ENCODE data around the gene FPGS.
A peak's percentile ranks its signal among the peaks of the same experiment; 100 is the strongest.
"Not testable (repeated sequence)": the region's sequence is repeated elsewhere in the genome, so short reads cannot be mapped to it uniquely, and the experiment has no call there.

FPGS gene

DNA sequence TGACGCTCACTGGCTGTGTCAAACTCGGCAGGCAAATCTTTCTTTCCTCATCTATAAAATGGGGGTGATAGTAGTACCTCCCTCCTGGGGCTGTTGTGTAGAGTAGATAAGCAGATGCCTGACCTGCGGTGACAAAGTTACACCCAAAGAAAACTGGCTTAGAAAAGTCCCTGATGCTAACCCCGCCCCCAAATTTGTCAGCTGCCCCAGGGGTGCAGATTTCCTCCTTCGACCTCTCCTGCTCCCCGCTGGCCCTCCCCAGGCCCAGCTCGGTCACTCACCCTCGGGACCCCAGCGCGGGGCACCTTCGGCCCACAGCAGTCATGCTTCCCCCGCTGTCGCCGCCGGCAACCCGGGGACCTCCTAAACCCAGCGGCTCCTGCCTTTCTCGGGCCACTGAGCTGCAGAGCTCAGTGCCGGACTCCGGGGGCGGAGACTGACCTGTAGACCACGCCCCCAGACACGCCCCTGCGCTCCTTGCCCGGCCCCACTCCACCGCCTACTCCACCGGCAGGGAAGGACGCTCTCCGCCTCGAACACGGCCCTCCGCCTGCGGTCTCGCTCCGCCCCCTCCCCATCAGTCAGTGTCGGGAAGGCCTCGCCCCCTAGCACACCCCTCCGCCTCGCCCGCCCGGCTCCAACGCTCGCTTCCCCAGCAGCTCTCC, 31.6 kb upstream of the FPGS start:
- DNase-seq (ENCODE audit: low spot score), result peak; percentile 99

GRCh38 chr9:127771570-127772189, 31.0 kb upstream of the FPGS start:
- no peak for DNase-seq (ENCODE audit: low spot score)

- no peak for DNase-seq (ENCODE audit: low spot score)
Observed at GRCh38 chr9:127772603-127773002, 30.1 kb upstream of the FPGS start.

DNA sequence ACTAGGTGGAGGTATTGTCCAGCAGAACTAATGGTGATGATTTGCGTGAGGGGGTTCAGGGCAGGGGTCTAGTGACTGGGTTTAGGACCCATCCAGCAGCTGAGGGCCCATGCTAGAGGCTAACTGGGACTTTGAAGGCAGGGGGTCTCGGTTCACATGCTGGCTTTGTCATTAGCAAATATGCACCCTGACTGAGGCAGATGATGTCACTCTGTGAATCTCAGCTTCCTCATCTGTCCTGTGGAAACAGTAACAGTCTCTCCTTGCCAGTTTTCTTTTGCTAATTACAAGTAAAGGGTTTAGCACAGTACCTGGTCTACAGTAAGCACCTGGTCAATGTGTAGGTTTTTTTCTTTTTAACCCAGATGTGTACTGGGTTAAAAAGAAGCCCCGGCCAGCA, 29.4 kb upstream of the FPGS start:
- no peak for DNase-seq (ENCODE audit: low spot score)

GRCh38 chr9:127773981-127774380, 28.7 kb upstream of the FPGS start:
- DNase-seq (ENCODE audit: low spot score), result no peak

GRCh38 chr9:127776195-127776923, 26.3 kb upstream of the FPGS start:
- no peak for DNase-seq (ENCODE audit: low spot score)

- DNase-seq (ENCODE audit: low spot score), result no peak
Observed at GRCh38 chr9:127776924-127777289, 25.8 kb upstream of the FPGS start.

- no peak for DNase-seq (ENCODE audit: low spot score)
Observed at GRCh38 chr9:127777368-127777980, 25.2 kb upstream of the FPGS start.

GRCh38 chr9:127778280-127779135, 24.2 kb upstream of the FPGS start, which contains the start of gene SH2D3C:
SH2D3C (minus strand) TSS chr9:127778666; CDS start chr9:127778627, 39 bp downstream.
- no peak for DNase-seq (ENCODE audit: low spot score)

- DNase-seq (ENCODE audit: low spot score), result no peak
Observed at GRCh38 chr9:127779136-127779981, 23.3 kb upstream of the FPGS start.

- no peak for DNase-seq (ENCODE audit: low spot score)
Observed at GRCh38 chr9:127780126-127780885, 22.4 kb upstream of the FPGS start.

GRCh38 chr9:127780909-127781308, 21.8 kb upstream of the FPGS start:
- DNase-seq (ENCODE audit: low spot score), result not testable (repeated sequence)

- DNase-seq (ENCODE audit: low spot score), result no peak
Observed at GRCh38 chr9:127781806-127782205, 20.9 kb upstream of the FPGS start.

- peak; percentile 97 for DNase-seq (ENCODE audit: low spot score)
Observed at GRCh38 chr9:127783111-127784008, 19.3 kb upstream of the FPGS start.

DNA sequence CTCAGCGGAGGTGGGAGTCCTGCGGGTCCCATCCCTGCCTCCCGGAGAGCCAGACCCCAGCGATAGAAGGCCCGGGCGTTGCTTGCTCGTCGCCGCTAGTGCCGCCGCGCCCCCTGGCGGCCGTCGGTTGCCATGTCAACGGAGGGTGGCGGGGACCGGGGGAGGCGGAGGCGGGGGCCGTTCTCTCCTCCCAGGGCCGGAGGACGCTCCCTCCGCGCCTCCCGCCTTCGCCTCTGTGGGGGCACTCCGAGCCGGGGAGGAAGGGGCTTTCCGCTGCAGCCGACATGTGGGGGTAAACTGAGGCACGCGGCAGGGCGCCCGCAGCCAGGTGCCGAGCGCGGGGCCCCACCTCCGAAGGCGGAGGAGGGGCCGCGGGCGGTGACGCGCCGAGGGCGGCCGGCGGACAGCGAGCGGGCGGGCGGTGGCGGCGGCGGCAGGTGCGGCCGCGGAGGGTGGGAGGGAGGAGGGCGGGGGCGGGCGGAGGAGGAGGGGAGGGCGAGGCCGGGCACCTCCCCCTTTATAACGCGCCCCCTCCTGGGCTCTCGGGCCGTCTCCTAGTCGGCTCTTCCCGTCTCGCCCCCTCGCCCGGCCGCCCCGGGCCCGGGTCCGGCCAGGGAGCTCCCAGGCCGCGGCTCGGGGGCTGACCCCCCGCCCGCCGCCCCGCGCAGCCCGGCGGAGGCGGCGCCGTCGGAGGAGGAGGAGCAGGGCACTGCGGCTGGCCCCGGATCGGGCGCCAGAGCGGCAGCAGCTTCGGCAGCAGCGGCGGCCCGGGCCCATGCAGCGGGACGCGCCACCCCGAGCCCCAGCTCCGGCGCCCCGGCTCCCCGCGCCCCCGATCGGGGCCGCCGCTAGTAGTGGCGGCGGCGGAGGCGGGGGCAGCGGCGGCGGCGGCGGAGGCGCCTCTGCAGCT, 17.4 kb upstream of the FPGS start:
- DNase-seq (ENCODE audit: low spot score), result peak; percentile 80

DNA sequence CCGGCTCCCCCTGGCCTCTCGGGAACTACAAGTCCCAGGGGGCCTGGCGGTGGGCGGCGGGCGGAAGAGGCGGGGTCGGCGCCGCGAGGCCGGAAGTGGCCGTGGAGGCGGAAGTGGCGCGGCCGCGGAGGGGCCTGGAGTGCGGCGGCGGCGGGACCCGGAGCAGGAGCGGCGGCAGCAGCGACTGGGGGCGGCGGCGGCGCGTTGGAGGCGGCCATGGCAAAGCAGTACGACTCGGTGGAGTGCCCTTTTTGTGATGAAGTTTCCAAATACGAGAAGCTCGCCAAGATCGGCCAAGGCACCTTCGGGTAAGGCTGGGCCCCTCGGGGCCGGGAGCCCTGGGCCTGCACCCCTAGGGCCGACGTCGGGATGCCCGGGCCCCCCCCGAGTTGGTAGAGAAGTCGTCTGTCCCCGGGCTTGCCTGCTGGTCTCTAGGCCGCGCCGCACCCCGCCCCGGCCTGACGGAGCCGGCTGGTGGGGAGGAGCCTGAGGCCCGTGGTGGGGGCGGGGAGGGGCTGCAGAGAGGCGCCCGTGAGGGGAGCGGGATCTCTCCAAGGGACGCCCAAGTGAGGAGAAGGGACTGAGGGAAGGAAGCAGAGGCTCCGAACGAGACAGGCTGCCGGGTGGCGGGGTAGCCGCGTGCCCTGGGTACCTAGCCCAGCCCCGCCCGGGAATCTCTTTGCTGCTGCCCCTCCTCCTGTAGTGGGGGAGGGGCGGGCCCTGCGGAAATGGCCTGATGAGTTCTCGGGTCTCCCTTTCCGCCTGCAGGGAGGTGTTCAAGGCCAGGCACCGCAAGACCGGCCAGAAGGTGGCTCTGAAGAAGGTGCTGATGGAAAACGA, 16.5 kb upstream of the FPGS start, which contains the start of gene CDK9:
CDK9 (plus strand) TSS at position 102 of the 840 bp plus-strand sequence; CDS start at position 217, 115 bp downstream.
- no peak for DNase-seq (ENCODE audit: low spot score)

- no peak for DNase-seq (ENCODE audit: low spot score)
Observed at GRCh38 chr9:127786773-127787104, 15.9 kb upstream of the FPGS start.
